HG03565 (cell line): ENCODE data around the gene FGFR4.

ENCODE experiments used
- ATAC-seq: cut with Tn5 transposase; IDR thresholded peaks from one replicate; pipeline ENCODE4 v1.9.1; 2021; ENCODE audit warnings: mild to moderate bottlenecking, moderate library complexity; ENCODE audit not compliant: unreplicated experiment

Gene FGFR4

DNA sequence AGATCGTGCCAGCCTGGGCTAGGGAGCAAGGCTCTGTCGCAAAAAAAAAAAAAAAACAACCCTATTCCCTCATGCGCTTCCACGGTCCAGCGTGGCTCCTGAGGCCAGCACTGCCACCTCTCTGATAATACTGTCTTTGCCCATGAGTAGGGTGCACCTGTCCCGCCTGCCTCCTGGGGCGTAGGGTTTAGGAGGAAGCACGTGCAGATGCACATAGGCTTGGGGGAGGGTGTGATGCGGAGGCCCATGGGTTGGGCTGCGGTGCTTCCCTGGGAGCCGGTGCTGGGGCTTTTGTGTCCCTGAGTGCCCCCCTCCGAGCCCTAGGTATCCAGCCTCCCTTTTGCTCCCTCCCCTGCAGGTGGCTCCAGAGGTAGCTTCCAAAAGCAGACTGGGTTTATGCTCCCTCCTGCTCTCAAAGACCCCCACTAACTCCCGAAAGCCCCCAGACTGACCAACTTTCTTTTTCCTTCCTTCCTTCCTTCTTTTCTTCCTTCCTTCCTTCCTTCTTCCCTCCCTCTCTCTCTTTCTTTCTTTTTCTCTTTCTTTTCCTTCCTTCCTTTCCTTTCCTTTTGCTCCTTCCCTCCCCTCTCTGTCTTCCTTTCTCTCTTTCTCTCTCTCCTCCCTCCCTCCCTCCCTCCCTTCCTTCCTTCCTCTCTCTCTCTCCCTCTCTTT lies 12.8 kb downstream of the FGFR4 start:
- ATAC-seq: no peak

DNA sequence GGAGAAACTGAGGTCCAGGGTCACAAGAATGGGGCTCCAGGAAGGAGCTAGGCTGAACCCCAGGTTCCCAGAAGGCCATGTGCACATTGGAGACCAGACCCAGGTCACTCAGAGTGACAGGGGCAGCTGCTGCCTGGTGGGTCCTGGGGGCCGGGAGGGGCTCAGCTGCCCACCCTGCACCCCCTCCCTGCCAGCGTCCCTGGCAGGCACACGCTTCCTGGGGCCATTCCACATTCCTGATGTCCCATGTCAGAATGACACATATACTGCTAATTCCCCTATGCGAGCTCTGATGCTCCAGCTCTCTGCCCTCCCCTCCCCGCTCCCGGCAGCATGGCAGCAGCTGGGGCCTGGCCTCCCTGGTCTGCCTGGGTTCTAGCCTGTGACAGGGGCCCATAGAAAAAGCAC lies 14.0 kb downstream of the FGFR4 start:
- no peak for ATAC-seq

DNA sequence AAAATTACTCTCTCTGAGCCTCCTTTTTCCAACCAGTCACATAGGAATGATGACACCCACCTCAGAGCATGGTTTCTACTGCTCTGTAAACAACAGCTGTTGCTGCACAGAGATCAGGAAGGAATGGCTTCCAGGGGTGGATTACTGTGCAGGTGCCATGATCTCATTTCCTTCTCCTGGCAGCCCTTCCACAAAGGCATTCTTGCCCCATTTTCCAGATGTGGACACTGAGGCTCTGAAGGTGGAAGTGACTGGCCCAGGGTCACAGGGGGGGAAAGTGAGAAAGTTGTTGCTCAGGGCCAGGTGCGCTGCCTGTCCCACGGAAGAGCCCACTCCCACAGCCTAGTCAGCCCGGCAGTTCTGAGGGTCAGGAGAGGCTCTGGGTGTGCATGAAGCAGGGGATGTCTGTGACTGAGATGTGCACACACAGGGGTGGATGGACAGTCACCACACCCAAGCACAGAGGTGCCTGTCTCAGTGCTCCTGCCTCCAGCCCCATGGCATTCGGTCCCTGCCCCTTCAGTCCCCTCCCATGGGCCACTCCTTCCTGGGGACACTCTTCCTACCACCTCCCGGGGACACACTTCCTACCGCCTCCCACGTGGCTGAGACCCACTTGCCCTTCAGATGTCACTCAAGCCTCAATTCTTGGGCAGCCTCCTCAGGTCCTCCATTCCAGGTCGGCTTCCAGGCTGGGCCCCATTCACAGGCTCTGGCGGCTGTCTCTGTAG lies 17.0 kb downstream of the FGFR4 start:
- ATAC-seq: no peak

DNA sequence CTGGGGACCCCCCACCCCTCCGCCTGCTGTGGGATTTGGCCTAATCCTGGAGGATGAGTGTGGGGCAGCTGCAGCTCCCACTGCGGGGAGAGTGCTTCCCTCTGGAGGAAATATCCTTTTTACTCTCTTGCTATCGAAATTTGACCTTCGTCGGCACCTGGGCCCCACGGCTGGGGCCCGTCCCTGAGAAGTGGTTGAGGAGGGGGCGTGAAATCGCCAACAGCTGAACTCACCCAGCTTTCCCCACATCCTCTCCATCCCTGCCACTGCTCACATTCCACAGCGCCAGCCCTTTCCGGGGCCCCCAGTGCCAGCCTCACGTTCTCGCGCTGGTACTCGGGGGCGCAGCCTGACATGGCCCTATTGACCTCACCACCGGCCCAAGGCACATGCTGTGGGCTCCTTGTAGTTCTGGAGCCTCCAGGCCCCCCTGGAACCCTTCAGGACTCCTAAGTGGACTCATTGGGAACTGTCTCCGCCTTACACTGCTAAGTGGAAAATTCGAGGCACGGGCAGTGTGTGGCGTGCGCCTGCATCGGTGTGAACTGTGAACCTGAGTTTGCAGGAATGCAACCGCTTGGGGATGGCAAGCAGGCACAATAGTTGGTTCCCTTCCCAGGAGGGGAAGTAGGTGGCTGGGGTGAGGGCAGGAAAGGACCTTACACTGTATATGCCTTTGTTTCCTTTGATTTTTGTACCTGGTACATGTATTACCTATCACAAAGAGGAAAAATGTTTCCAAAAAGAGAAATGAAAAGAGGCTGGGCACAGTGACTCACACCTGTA lies 19.2 kb downstream of the FGFR4 start:
- no peak for ATAC-seq

DNA sequence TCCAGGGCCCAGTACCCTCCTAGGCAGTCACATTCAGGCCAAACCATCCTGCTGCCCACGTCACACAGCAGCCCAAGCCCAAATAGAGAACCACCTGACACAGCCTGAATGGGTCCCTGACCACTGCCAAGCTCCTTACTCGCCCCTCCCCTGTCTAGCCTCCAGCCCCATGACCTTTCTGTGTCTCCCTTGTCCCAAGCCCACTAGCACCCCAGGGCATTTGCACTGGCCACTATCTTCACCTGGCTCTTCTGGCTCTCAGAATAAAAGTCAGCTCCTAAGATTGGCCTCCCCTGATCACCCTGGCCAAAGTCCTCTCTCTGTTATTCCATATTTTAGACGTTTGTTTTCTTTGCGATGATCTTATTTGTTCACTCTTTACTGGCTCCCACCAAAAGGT lies 20.4 kb downstream of the FGFR4 start:
- ATAC-seq: no peak

DNA sequence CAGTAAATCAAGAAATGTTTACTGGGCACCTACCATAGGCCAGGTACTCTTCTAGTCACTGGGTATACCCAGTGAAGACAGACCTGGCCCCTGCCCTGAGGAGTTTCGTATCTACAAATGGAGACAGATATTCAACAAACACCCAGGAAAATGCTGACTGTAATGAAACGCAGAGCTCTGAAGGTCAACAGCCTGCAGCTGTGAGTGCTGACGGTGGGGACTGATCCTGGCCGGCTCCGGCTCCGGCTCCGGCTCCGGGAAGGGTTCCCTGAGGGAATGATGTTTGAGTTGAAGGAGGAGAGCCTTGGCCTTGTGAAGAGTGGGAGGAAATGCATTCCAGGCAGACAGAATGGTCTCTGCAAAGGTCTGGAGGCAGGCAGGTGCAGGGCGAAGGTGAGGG lies 23.1 kb downstream of the FGFR4 start:
- ATAC-seq: no peak

DNA sequence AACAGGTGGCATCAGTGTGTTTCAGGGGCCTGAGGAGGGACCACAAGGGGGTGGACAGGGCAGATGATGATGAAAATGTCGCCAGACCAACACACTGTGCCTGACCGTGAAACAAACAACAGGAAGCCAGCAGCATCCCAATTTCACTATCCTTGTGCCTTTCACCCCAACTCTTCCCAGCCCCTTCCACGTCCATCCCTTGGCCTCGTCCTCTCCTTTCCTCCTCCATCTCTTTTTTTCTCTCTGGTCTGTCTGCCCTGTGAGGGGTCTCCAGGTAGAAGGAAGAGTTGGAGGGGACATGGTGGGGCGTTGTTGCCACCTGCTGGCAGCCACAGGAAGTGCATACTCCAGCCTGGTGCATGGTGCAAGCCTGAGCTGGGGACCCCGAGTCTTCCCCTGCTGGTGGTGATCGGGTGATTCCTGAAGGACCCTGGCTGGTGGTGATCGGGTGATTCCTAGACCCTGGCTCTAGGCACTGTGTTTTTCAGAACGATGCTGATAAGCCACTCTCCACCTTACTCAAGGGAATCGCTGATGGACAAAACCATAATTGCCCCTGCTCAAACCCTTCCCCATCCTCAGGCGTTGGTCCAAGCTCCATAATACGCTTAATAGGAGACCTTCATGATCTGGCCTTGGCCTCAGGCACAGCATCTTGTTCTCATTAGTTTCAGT lies 25.1 kb downstream of the FGFR4 start:
- no peak for ATAC-seq

DNA sequence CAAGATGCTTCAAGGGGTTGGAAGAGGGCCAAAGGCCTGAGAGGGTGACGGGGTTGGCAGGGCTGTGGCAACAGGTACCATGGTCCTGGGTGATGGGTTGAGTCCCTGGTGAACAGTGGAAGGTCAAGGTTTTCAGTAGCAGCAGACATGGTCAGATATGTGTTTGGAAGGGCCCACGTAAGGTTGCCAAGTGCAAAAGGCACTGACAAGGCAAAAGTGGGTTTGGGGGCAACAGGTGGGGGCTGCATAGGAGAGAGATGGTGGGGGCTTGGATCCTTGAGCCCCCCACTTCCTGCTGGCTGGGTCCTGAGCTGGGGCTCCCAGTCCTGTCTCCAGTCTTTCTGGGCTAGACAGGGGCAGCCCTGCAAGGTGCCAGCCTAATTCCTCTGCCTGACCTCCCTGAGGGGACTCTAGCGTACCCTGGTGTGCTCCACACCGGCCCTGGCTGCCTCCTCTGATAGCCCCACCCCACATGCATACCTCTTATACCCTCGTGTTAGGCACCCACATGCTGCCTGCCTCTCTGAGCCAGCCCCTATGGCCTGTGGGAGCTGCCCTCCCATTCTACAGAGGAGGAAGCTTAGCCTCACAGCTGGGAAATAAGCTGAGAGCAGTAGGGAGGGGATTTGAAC lies 26.0 kb downstream of the FGFR4 start:
- no peak for ATAC-seq

DNA sequence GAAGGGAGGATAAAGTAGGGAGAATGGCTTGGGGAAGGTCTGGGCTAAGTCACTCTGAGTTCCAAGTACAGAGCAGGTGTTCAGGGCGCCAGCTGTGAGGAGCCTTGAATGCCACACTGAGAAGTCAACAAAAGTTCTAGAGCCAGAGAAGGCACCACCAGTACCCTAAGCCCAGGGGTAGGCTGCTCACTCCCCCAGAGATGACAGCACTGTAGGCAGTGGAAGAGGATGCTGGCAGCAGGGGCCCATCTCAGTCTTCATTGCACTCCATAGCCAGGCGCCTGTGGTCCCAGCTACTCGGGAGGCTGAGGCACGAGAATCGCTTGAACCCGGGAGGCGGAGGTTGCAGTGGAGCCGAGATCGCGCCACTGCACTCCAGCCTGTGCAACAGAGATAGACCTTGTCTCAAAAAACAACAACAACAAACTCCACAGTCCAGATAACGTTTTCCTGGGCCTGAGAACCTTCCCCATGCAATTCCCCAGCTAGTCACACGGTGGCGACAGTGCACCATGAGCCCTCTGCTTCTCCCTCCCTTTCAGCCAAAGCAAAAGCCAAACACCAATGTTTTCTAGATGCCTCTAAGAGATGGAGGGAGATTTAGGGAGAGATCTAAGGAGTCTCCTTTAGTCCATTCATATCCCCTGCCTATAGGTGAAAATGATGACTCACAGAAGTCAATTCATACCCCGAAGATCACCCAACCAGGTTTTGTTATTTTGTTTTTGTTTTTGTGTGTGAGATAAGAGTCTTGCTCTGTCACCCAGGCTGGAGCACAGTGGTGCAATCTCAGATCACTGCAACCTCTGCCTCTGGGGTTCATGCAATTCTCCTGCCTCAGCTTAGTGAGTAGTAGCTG lies 27.1 kb downstream of the FGFR4 start:
- no peak for ATAC-seq

DNA sequence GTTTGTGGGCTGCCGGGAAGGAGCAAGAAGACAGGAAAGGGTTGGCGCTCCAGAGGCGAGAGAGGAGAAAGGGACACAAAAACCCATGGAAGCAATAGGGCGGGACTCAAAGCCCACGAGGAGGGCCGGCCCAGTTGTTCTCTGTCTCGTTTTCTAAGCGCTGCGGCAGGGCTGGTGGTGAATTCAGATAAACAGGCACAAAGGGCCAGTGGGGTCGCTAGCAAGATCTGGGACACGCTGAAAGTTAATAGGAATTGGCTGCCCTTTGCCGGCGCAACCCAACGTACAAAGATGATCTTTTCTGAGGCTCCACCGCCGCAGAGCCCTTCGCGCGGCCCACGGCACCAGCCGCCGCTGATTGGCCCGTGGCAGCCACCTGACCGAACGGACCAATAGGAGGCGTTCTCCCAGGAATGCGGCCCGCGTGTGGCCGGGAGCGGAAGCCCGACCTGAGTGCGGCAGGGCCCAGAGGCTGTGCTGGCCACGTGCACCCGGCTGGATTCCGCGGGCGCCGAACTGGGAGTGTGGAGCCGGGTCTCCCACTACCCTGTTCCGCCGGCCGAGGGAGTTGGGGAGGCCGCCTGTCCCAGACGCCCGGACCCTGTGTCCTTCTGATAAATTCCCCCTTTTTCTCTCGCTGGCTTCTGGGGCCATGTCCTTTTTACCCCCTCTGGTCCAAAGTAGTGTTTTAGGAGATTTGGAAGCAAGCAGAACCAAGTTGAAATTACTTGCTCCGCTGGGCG lies 30.1 kb downstream of the FGFR4 start:
- no peak for ATAC-seq

DNA sequence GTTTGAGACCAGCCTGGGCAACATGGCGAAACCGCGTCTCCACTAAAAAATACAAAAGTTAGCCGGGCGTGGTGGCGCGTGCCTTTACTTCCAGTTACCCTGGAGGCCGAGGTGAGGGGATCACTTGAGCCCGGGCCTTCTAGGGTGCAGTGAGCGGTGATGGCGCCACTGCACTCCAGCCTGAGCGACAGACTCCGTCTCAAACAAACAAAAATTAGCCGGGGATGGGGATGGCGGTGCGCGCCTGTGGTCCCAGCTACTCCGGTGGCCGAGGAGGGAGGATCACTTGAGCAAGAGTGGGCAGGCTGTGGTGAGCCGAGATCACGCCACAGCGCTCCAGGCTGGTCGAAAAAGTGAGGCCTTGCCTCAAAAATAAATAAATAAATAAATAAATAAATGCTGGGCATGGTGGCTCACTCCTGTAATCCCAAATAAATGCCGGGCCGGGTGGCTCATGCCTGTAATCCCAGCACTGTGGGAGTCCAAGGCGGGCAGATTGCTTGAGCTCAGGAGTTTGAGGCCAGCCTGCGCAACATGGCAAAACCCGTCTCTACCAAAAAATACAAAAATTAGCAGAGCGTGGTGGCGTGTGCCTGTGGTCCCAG lies 30.8 kb downstream of the FGFR4 start:
- ATAC-seq: no peak

DNA sequence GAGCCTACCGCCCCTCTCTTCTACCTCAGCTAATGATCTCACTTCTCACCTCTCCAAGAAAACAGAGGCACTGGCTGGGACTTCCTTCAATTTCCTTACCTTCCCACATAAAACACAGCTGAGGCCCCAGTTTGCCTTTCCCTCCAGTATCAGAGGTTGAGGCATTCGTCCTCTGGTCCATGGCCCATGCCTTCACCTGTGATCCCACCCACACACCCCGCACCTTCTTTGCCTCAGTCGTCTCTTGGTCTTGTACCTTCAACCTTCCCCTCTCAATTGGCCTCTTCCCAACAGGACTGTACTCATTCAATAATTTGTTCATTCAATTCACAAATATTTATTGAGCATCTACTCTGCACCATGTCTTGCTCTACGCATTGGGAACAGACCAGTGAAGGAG lies 35.9 kb downstream of the FGFR4 start:
- no peak for ATAC-seq

DNA sequence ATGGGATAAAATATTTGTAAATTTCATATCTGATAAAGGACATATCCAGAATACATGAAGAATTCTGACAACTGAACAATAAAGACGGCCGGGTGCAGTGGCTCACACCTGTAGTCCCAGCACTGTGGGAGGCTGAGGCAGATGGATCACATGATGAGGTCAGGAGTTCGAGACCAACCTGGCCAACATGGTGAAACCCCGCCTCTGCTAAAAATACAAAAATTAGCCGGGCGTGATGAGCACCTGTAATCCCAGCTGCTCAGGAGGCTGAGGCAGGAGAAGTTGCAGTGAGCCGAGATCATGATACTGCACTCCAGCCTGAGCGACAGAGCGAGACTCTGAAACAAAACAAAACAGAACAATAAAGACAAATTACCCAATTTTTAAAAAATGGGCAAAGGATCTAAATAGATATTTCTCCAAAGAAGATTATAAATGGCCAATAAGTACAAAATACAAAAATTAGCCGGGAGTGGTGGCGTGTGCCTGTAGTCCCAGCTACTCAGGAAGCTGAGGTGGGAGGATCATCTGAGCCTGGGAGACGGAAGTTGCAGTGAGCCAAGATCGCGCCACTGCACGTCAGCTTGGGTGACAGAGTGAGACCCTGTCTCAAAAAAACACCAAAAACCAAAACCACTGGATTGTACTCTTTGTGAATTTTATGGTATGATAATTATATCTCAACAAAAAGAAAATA lies 37.2 kb downstream of the FGFR4 start:
- no peak for ATAC-seq

DNA sequence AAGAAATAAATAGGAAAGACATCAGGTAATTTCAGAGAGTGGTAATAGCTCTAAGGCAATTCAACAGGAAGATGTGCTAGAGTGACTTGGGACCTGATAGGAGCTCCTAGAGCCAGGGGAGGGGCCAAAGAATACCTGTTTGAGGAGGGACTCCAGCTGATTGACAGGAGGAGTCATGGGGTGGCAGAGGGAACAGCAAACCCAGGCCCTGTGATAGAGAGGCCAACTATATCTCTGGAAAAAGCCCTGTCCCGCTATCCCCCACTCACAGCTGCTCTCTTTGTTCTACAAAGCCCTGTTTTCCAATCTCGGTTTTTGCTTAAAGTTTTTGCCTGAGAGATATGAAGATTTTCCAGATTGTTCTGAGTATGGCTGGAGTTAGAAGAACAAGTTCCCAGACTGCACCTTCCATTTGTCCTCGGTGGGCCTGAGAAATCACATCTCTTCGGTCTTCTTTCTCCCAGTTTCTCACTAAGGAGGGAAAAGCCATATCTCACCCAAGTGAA lies 37.8 kb downstream of the FGFR4 start:
- ATAC-seq: no peak

DNA sequence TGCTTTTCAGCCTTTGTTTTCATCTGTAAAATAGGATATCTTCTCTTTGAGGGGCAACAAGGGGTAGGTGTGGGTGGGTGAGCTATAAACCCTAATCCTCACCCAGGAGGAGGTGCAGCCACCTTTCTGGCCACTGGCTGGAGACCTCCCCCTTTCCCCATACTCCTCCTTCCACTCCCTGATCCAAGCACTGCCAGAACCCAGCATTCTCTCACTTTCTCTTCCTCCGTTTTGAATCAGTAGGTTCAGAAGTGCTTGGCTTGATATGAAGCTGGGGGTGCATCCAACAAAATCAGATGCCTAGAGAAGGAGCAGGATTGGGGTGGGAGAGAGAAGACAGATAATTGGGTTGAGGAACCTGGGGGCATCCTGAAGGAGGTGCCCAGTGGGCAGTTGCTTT lies 40.1 kb downstream of the FGFR4 start:
- no peak for ATAC-seq

DNA sequence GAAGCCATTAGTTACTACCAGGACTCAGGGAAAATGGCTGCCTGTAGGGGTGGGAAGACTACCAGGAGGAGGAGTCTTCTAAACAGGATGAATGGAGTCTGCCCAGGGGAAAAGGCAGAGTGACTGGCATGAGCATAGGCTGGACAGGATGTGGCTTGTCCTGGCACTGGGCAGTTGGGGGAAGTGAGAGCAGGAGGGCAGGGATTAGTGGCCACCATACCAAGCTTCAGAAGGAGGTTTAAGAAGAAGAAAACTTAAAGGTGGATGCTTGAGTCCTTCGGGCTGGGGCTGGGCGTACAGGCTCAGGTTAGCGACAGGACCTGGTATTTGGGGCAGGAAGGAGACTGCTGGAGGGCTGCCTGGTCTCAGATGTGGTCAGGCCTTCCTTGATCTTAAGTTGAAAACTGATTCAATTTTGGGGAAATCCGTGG lies 41.9 kb downstream of the FGFR4 start:
- ATAC-seq: no peak

DNA sequence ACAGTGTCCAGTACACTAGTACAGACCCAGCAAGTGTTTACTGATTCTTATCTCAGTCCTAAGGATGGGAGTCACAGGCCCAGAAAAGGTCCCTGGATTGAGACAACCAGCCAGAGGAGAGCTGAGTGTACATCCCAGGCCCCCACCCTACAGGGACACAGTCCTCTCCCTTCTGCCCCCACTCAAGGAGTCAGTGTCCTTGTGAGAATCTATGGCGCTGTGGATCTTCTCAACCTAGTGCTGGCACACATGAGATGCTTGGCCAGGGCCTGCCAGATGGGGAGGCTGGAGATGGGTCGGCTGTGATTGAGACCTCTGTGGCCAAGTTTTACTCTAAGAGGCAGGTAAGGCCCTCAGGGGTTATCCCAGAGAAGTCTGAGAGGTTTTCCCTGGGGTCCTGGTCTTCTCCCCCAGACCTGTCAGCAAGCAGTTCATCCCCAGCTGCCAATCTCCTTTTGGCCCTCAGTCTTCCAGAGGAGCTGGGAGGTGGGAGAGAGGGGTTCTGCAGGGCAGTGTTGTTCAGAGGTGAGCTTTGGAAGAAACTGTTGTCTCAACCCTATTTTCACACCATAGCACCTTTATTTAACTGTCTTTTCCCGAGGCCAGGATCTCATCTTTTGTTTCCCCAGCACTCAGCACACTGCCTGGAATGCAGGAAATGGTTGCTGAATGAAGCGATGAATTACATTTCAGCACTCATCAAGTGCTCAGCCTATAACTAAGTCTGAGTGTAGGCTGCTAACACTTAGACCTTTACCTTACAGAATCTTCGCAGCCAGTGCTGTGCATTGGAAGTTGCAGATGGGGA lies 43.7 kb downstream of the FGFR4 start:
- ATAC-seq: no peak
